Stimulated activated CD4-positive, alpha-beta T cell treated with anti-CD3 and anti-CD28 coated beads, Interleukin-4, amount 100 ng/mL, for 24 hours (primary cell): ENCODE data around the gene MED22.
"Not testable (repeated sequence)": the region's sequence is repeated elsewhere in the genome, so short reads cannot be mapped to it uniquely, and the experiment has no call there.

Experiments used
- DNase-seq: peaks from one replicate; pipeline ENCODE4 v3.0.0-alpha.2; 2020

Gene MED22

DNA sequence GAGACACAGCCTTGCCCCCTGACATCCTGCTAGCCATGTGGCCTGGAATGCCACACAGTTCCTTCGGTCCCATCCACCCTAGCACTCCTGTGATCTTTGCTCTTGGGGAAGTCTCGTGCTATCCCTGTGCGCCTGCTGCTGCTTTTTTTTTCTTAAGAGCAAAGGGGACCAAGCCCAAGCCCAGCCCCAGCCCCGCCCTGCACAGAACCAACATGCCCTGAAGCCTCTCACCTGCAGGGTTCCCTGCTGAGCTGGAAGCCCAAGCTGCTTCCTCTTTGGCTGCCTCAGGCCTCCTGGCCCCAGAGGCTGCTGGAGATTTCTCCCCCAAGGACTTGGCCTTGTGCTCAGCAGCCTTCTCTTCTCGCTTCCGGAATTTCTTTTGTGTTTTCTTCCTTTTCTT, 13.8 kb downstream of the MED22 start:
- no peak for DNase-seq

DNA sequence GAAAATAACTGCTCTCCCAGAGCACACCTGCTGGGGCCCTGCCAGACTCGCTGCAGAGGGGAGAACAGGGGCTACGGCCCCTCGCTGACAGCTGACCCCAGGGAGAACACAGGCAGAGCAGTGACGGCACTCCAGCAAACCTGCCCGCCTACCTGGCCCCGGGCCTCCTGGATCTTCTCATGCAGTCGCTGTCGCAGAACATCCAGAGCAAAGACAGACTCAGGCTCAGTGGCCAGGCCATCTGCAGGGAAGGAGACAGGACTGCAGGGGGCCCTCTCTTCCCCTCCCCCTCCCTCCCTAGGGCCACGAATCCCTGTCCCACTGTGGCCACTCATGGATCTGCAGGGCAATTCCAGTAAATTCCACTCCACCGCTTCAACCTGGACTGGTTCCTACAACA, 14.4 kb downstream of the MED22 start:
- no peak for DNase-seq

DNA sequence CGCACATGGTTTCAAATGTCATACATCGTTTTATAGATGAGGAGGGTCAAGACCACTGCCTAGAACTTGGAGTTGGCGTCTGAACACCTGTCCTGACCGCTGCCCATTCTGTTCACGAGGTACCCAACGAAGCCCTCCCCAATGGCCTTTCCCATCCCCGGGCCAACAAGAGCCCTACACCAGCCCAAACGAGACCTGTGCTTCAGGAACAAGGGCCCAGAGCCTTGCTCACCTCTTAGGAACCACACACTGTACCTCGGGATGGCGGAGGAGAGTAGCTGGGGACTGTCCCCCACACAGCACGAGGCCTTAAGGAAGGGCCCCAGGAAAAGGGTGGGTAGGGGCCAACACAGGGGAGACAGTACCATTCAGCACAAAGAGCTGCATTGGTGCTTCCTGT, 14.9 kb downstream of the MED22 start:
- DNase-seq = no peak

- DNase-seq = no peak
These were observed 15.6 kb downstream of the MED22 start for GRCh38 chr9:133332381-133332730.

DNA sequence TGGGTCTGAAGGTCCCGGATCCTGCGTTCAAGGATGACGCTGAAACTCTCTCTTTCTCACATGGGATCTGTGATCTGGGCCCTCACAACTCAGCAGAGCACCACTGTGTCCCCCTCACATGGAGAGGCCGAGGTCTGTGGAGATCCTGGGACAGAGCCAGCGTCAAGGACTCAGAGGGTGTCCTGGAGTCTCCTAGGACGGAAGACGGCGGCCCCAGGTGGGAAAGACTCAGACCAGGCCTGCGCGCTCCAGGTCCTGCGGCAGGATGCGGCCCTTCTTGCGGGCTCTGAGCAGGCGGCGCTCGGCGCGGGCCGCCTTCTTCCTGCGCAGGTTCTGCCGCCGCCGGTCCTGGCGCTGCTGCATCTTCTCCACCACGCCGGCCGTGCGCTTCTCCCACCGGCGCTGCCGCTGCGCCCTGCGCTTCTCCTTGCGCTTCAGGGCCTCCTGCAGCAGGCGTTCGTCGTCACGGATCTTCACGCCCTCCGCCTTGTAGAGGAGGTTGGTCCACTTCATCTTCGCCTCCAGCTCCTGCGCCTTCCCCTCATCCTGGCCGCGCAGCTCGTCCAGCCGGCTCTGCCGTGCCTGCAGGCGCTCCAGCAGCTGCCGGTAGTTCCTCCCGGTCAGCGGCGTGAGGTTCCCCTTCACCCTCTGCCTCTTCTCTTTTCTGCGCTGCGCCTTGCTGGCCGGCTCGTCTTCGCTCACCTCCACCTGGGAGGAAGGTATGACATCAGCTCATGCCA, 16.1 kb downstream of the MED22 start:
- no peak for DNase-seq

DNA sequence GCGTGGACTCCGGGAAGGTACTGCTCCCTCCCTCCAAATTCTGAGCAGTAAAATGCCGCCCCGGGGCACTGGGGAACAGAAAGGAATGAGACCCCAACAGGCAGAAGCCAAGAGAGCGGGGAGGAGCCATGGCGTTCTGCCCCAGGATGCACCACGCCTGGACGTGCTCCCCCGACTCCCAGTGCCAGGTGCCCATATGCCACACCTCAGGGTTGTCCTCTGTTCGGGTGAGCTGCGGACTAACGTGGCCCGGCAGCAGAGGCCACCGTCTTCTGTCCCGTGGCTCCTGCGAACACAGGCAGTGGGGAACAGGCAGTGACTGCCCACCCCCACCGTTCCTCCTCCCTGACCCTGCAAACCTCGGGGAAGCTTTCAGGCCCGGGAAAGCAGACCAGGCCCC, 16.7 kb downstream of the MED22 start:
- no peak for DNase-seq

DNA sequence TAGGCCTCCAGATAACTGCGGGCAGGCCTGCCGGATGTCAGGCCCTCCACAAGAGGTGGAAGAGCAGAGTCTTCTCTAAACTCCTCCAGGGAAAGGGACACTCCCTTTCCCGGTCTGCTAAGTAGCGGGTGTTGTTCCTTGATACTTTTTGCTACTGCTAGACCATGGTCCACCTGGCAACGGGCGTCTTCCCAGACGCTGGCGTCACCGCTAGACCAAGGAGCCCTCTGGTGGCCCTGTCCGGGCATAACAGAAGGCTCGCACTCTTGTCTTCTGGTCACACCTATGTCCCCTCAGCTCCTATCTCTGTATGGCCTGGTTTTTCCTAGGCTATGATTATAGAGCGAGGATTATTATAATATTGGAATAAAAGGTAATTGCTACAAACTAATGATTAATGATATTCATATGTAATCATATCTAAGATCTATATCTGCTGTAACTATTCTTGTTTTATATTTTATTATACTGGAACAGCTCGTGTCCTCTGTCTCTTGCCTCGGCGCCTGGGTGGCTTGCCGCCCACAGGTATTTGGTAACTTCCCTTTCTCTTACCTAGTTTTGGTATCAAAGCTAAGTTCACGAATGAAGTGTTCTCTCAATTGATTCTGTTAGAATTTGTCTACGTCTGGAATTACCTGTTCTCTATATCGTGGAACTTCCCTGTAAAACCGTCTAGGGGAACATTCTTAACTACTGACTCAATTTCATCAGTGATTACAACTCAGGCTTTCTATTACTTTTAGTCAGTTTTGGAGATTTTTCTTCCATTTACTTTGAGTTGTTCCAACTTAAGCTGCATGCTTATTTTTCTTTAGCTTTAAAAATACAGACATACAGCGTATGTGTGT, 18.4 kb downstream of the MED22 start:
- not testable (repeated sequence) for DNase-seq

GRCh38 chr9:133327834-133328484, 20.0 kb downstream of the MED22 start:
- DNase-seq = no peak

- not testable (repeated sequence) for DNase-seq
These were observed 20.9 kb downstream of the MED22 start for GRCh38 chr9:133327021-133327420.

GRCh38 chr9:133323991-133324703, 23.8 kb downstream of the MED22 start:
- DNase-seq = no peak

DNA sequence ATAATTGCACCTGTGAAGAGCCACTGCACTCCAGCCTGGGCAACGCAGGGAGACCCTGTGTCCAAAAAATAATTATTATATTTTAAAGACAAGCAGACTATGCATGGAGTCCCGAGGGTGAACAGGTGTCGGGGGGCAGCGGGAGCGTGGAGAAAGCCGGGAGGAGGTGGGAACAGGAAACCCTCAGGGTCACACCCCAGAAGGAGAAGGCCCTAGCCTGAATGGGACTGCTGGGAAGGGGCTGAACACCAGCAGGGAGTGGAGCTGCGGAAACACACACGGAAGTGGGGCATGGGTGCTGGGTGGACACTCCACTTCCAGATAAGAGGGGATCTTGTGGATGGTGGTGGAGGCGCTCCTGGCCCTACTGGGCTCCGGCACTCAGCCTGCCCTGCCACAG, 24.7 kb downstream of the MED22 start:
- DNase-seq = no peak

DNA sequence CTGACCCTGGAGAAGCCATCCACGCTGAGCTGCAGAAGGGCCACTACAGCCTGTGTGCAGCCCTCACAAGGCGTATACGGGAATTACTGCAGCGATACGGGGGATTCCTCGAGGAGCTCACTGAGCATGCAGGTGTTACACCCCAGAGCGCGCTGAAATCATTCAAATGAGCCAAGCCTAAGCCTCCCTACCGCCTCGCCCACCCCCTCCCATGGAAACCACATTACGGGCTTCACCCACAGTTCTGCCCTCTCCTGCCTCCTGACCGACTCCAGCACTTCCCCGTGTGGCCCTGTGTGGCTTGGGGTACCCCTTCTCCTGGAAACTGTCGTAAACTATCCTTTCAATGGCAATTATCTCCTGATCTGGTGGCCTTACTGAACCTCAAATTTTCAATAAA, 25.2 kb downstream of the MED22 start:
- no peak for DNase-seq

DNA sequence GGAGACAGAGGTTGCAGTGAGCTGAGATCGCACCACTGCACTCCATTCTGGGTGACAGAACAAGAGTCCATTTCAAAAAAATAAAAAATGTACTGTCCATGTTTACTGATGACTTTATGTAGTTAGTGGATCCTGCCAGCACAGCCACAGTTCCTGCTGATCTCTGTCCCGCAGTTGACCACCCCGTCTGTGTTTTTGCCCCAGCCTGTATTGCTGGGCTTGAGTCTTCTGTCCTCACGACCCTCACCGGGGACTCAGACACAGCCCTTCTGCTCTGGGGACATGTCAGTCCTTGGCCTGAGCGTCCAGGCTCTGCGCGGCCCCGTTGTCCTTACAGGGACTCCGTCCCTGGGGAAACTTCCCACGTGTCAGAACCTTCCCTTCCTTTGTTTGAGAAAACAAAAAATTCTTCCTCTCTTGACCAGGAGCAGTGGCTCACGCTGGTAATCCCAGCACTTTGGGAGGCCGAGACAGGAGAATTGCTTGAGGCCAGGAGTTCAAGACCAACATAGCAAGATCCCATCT, 26.5 kb downstream of the MED22 start:
- DNase-seq = no peak

DNA sequence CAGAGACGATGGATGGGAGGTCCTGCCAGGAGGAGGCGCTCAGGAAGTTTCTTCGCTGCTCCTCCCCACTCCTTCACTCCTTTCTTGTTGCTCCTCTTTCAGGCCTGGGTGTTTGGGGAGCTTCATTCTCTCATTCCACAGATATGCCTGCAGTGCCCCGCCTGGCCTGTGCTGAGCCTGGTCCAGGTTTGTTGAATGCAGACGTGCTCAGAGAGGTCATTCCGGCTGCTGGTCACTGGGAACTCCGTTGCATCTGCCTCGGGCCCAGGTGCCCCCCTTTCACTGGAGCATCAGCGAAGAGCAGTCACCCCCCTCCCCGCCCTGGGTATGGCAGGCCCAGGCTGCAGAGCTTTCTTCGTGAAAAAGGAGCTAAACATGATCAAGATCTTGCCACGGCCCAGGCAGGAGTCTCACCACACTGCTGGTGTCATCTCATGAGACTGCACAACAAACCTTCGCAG, 27.5 kb downstream of the MED22 start:
- no peak for DNase-seq

GRCh38 chr9:133317551-133317950, 30.4 kb downstream of the MED22 start:
- DNase-seq = not testable (repeated sequence)

- no peak for DNase-seq
These were observed 31.9 kb downstream of the MED22 start for GRCh38 chr9:133315997-133316396.

GRCh38 chr9:133309608-133310007, 38.3 kb downstream of the MED22 start:
- no peak for DNase-seq

DNA sequence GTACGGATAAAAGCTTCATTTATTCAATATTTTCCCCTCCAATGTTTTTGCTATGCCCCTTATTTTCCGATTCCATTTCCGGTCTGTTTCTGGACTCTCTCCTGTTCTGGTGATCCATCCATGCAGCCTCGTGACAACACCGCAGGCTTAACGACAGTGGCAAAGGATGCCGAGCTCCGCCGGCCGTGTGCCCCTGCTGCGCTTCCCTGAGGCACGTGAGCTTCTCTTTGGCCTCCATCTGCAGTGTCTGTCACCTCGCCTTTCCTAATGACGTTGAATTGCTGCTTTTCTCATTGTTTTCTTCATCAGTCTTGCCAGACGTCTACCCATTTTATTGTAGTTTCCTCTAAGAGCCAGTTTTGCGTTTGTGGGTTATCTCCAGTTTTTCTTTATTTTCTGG, 40.6 kb downstream of the MED22 start:
- no peak for DNase-seq

DNA sequence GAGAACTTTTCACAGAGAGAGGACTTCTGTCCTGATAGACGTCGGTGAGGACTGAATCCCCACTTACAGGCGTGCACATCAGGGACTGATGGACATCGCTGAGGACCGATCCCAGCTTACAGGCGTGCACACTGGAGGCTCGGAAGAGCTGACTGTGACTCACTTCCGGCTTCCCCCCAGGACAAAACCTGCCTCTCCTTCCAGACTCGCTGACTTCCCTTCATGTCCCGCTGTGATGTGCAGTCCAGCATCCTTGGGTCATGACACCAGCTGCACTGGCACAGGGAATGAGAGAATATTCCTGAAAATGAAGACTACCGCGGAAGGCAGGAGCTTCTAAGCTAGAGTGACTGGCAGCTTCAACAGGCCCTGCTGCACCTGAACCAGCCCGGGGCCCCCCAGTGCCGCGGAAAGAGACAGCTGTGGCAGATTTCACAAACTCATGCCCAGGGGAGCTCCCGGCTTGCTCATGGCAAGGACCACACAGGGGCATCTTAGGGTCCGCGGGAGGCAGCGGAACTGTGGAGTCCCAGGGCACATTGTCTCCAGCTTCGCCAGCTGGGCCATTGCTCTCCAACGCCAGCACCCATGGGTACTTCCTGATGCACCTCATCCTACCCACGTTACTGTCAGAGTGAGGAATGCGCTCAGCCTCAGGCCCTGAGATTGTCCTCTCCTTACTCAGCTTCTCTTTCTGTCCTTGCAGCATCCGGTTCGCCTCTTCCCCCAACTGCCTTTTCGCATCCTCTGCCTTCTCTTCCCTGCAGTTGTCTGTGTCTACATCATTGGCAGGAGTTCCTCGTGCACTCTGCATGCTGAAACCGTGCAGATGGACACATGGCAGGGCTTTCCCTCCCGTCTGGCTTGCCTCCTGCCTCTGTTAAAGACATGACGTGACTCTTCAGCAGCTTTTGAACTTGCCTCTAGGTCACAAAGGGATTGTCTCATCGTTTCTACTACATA, 41.4 kb downstream of the MED22 start:
- no peak for DNase-seq

DNA sequence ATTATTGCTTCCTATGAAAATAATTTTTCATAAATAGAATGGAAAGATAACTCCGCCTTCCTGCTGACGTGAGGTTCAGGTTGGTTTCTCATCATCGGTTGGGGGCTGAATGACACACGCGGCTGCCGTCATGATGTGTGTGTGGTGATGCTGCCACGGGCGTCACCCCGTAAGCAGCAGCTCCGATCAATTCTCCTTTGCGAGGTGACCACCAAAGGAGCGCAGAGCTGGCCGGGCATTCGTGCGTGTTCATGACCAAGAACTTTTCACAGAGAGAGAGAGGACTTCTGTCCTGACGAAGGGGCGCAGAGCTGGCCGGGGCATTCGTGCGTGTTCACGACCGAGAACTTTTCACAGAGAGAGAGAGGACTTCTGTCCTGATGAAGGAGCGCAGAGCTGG, 42.2 kb downstream of the MED22 start:
- no peak for DNase-seq

GRCh38 chr9:133304477-133305377, 43.2 kb downstream of the MED22 start:
- DNase-seq = no peak
